ENCODE results near the gene PRPF18.
"Not testable (repeated sequence)": the region's sequence is repeated elsewhere in the genome, so short reads cannot be mapped to it uniquely, and the experiment has no call there.

The PRPF18 gene

DNA sequence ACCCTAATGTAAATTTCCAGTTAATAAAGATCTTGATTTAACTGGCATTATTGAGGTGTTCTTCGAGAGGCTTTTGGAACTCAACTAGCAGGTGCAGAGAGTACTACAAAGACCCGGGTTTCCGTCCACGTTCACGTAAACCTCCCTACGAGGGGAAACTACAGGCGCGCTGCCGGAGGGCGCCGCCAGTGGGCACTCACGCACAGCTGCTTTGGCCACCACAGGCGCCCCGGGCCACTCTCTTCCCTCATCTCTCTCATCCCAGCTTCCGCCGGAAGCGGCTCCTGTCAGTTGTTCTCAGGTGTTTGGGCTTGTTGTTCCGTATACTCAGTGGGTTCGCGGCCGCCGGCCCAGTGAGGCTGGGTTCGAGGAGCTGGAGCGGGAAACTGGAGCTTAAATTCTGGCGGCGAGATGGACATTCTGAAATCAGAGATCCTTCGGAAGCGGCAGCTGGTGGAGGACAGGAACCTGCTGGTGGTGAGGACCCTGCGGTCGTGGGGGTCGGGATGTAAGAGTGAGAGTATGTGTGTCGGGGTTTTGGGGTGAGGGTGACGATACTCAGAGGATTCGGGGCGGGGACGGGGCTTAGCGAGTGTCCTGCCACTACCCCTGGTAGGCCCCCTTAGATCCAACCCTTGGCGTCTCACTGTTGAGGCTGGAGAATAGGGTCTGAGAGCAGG is at the start of gene PRPF18:
PRPF18 (plus strand) TSS at position 290 of the 680 bp plus-strand sequence; CDS start at position 412, 122 bp downstream.
- peak; percentile 90 for DNase-seq (ENCODE audit: low read depth)

DNA sequence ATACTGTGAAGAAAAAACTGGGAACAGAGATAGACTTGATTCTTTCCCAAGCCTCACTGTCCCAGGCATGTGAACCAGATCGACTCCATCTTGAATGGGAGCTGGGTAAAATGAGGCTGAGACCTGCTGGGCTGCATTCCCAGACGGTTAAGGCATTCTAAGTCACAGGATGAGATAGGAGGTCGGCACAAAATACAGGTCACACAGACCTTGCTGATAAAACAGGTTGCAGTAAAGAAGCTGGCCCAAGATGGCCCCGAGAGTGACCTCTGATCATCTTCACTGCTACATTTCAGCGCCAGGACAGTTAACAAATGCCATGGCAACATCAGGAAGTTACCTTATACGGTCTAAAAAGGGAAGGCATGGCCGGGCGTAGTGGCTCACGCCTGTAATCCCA is 48.8 kb upstream of the PRPF18 start:
- DNase-seq (ENCODE audit: low read depth): not testable (repeated sequence)

DNA sequence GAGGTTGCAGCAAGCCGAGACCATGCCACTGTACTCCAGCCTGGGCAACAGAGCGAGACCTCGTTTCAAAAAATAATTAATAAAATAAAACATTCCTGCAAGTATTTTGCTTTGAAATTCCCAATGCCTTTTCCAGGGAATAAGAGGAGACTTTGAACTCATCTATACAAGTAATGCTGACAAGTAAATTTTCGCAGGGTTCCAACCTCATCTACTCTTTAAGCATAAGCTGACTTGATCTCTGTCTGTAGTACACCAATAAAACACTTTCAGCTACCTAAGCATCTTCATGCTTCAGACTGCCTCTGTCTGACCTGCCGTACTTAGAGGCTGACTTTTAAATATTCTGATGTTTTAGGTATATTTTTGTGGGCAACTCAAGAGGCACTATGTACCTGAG is 44.2 kb upstream of the PRPF18 start:
- no peak for DNase-seq (ENCODE audit: low read depth)

DNA sequence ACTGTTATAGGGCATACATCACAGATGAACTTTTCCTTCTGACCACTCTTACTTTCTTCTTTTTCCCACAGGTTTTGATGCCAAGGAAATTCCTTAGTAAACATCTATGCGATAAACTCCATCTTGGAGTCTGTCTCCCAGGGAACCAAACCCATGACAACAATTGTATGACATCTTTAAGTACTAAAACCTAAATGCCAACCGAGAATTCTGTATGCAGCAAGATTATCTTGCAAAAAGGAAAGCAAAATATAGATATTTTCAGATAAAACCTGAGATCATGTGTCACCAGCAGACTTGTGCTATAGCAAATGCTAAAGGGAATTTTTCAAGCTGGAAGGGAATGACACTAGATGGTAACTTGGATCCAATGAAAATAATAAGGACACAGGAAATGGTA is 36.0 kb upstream of the PRPF18 start:
- no peak for DNase-seq (ENCODE audit: low read depth)

DNA sequence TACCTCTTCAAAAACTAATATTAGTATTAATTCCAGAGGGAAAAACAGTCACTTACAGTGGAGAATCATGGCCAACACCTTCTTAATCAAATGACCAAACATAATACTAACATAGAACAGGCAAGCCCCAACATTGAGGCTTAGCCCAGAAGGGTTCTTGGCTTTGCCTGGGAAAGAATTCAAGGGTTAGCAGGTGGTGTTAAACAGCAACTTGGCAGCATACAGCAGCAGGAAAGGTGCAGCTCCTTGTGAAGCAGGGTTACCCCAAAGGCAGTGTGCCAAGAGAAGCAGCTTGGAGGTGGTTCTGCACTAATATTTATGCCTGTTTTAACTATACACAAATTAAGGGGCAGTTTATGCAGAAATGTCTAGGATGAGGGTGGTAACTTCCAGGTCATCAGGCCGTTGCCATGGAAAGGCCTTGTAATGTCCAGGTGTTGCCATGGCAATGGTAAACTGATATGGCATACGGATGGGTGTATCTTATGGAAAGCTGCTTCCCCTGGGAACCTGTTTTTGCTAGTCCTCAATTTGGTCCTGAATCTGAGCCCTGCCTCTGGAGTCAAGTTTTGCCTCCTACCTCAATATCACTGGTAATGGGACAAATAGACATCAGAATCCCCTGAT is 30.8 kb upstream of the PRPF18 start:
- DNase-seq (ENCODE audit: low read depth): no peak

DNA sequence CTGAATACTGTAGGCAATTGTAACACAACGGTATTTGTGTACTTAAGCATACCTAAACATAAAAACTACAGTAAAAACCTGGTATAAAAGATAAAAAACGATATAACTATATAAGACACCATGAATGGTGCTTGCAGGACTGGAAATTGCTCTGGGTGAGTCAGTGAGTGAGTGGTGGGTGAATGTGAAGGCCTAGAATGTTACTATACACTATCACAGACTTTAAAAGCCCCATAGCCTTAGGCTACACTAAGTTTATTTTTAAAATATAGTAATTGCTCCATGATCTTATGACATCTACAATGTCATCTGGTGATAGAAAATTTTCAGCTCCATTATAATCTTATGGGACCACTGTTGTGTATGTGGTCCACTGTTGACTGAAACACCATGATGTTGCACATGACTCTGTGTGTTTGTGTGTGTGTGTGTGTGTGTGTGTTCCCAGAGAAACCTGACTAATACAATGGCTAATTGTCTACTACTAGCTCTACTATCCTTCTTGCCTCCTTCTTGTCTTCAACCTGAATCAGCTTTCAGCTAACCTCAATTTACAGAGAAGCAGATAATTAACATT is 27.6 kb upstream of the PRPF18 start:
- DNase-seq (ENCODE audit: low read depth): no peak

DNA sequence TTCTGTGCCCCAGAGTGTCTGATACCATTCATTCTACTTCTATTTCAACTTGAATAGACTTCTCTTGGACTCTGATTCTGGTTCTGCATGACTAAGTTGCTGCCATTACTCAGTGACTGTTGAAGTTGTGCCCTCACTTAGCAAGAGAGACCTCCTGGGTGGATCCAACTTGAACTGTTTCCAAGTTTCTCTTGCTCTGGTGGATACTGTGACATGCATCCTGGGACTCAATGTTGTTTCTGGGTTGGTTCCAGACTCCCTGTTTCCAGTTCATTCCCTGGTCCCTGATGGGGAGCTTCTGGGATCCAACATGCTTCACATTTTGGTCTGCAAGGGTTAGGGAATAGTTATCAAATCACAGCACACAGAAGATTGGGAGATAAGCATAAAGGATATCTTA is 26.2 kb upstream of the PRPF18 start:
- no peak for DNase-seq (ENCODE audit: low read depth)

- no peak for DNase-seq (ENCODE audit: low read depth)
These were observed 23.0 kb upstream of the PRPF18 start for GRCh38 chr10:13563481-13564445.

- DNase-seq (ENCODE audit: low read depth): no peak
These were observed 22.2 kb upstream of the PRPF18 start for GRCh38 chr10:13564576-13564975.

DNA sequence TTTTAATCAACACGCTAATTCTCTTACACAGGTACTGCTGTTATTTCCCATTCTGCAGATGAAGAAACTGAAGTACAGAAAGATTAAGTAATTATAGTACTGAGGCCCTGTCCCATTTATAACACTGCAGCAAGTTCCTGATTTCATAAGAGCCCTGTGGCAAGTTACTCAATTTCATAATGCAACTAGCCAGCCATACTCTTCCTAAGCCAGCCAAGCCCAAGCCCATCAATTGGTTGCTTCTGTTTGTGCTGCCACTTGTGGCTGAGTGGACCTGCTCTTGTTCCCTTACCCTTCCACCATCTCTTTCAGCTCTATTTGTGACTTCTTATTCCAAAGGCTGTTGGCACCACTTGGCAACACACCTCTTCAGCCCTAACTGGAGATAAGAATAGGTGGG is 19.7 kb upstream of the PRPF18 start:
- no peak for DNase-seq (ENCODE audit: low read depth)

DNA sequence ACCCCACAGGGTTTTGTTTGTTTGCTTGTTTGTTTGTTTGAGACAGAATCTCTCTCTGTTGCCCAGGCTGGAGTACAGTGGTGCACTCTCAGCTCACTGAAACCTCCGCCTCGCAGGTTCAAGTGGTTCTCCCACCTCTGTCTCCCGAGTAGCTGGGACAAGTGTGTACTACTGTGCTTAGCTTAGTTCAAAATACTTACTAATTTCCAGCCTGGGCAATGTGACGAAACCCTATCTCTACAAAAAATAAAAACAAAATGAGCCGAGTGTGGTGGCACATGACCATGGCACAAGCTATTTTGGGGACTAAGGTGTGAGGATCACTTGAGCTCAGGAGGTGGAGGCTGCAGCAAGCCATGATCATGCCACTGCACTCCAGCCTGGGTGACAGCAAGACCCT is 15.2 kb upstream of the PRPF18 start:
- DNase-seq (ENCODE audit: low read depth): no peak

- DNase-seq (ENCODE audit: low read depth): no peak
These were observed 12.8 kb upstream of the PRPF18 start for GRCh38 chr10:13573960-13574359.

DNA sequence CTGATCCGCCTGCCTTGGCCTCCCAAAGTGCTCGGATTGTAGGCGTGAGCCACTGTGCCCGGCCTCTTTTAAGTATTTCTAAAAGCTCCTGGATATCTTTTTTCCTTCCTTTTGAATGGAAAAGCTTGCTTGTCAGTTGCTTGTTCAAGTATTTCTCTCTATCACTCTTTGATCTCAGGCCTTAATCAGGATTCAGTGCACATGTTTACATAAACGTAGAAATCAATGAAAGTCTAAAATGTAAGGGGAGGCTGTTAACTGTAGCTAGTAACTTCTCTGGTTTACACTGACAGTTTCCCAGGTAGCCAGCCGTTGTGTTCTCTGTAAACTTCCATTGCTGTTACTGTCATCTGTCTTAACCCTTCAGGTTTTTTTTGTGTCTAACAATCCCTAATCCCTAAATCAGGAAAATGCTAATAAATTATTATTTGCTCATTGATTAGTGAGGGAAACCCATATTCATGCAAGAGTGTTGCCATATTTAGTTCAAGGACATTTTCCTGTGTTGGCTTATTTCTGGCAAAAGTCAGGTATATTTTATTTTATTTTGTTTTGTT is 1.5 kb upstream of the PRPF18 start:
- no peak for DNase-seq (ENCODE audit: low read depth)

DNA sequence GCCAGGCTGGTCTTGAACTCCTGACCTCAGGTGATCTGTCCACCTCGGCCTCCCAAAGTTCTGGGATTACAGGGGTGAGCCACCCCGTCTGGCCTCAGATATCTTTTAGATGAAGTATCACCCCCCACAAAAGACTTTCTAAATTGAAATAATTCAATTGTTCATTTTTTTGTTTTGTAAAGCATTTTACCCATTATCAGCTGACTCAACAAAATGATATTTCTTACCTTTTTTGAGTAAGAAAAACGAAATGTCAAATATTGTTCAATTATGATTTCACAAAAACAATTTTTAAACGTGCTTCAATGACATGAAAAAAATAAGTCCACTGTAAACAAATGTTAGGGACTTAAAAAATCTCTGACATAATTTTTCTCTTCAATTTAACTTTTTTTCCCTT is 822 bp upstream of the PRPF18 start:
- DNase-seq (ENCODE audit: low read depth): no peak

- DNase-seq (ENCODE audit: low read depth): no peak
These were observed 626 bp downstream of the PRPF18 start for GRCh38 chr10:13587391-13587790.

- DNase-seq (ENCODE audit: low read depth): no peak
These were observed 2.6 kb downstream of the PRPF18 start for GRCh38 chr10:13589316-13589715.

DNA sequence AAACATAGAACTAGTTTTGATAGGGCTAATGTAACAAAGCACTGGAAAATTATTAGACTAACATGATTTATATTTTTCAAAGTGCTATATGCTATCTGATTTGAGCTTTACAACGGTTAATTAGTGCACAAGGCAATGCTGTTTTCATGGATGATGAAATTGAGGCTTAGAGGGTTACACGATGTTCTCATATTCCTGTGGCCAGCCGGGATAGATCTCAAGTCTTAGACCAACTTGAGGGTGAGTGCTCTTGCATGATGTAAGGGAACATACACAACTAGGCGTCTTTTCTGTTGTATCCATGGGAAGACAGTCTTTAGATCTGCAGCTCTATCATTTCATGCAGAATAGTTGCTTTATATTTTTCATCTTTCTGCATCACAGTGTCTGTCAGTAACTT is 4.1 kb downstream of the PRPF18 start:
- DNase-seq (ENCODE audit: low read depth): no peak

DNA sequence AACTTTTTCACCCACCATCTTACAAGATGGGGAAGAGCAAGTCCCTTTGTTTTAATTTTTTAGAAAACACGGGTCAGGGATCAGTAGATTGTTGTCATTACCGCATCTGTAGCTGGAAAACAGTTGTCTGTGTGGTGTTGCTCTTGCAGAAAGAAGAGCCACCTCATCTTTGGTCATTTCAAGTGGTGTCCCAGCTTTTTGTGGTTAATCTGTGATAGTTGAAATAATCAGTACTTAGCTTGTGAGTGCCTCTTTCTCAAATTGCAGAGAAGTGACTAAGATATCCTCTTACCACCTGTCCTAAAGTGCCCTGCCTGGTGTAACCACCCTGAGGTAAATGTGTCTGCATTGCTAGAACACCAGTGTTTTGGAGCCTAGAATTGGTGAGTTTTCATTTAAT is 5.5 kb downstream of the PRPF18 start:
- DNase-seq (ENCODE audit: low read depth): no peak

- DNase-seq (ENCODE audit: low read depth): no peak
These were observed 6.8 kb downstream of the PRPF18 start for GRCh38 chr10:13593535-13593934.

DNA sequence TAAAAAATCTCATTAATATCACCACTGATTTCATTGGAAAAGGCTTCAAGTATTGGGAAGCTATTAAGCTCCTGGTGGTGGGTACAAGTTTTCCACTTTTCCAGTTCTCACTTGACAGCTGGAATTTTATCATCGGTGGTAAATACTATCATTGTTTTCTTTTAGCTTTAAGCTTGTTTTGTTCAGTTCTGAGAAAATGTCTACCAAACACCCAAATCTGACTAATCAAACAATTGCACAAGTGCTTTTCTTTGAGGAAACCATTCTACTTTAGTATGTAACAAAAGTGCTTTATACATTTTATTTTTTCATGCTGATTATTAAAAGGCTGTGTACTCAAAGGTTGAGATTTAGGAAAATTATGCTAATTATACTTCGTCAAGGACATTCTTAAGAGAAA is 7.9 kb downstream of the PRPF18 start:
- DNase-seq (ENCODE audit: low read depth): no peak

- DNase-seq (ENCODE audit: low read depth): no peak
These were observed 11.1 kb downstream of the PRPF18 start for GRCh38 chr10:13597909-13598308.

DNA sequence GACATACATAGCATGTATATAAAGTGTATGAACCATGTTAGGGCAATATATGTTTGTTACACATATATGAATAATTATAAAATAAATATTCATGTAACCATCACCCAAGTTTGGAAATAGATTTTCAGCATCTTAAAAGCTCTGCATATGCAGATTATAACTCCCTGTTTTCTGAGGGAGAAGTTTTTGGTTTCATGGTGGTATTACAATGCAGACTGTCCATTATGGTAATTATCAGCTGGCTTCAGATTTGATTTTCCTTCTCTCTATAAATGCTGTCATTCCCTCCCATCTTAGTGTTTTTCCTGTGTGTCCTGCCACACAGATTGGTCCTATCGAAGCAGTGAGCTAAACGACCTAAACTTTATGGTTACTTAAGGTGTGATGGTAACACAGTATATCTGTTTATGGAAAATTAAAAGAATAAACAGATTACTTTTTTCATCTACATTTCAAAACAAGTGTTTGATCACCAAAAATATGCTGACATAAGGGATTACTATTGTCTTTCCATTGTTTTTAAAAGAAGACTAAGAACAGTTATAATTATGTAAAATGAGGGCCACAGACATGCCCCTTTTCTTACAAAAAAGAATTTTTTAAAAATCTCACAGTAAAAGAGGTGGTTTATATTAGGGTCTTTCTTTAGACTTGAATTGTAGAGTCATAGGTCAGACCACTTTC is 17.7 kb downstream of the PRPF18 start:
- no peak for DNase-seq (ENCODE audit: low read depth)
